GM19397 (cell line): ENCODE results near the gene AXIN1.

Experiments
- ATAC-seq: cut with Tn5 transposase; IDR thresholded peaks from one replicate; pipeline ENCODE4 v1.9.1; 2021; ENCODE audit warnings: mild to moderate bottlenecking, moderate library complexity; ENCODE audit not compliant: unreplicated experiment

AXIN1 gene

GRCh38 chr16:303760-304505, 48.6 kb downstream of the AXIN1 start:
- ATAC-seq = no peak

- ATAC-seq = no peak
Measured at GRCh38 chr16:301950-302349, 50.6 kb downstream of the AXIN1 start.

- no peak for ATAC-seq
Measured at GRCh38 chr16:301235-301634, 51.3 kb downstream of the AXIN1 start.

GRCh38 chr16:297832-298231, 54.7 kb downstream of the AXIN1 start:
- no peak for ATAC-seq

GRCh38 chr16:296806-297510, 55.6 kb downstream of the AXIN1 start:
- no peak for ATAC-seq

GRCh38 chr16:296276-296675, 56.2 kb downstream of the AXIN1 start:
- ATAC-seq = no peak

- ATAC-seq = no peak
Measured at GRCh38 chr16:293043-293775, 59.3 kb downstream of the AXIN1 start.

- no peak for ATAC-seq
Measured at GRCh38 chr16:291539-291938, 61.0 kb downstream of the AXIN1 start.

- ATAC-seq = no peak
Measured at GRCh38 chr16:290681-291405, 61.7 kb downstream of the AXIN1 start.

GRCh38 chr16:290015-290680, 62.4 kb downstream of the AXIN1 start:
- no peak for ATAC-seq

- ATAC-seq = no peak
Measured at GRCh38 chr16:289395-289997, 63.0 kb downstream of the AXIN1 start.

- ATAC-seq = no peak
Measured at GRCh38 chr16:287981-288920, 64.3 kb downstream of the AXIN1 start.

- ATAC-seq = no peak
Measured at GRCh38 chr16:287298-287811, 65.2 kb downstream of the AXIN1 start.

GRCh38 chr16:286491-287297, 65.8 kb downstream of the AXIN1 start:
- ATAC-seq = no peak

- no peak for ATAC-seq
Measured at GRCh38 chr16:285146-286055, 67.1 kb downstream of the AXIN1 start.

GRCh38 chr16:284204-285120, 68.1 kb downstream of the AXIN1 start:
- ATAC-seq = no peak
